Right lobe of liver (tissue), 4 donors: ENCODE data around the gene MRGPRD.

Experiments
- POLR2A ChIP-seq: fragments of 450-650 bp; IDR thresholded peaks from one replicate; pipeline ENCODE4 v1.6.1; 2017; ENCODE audit warnings: antibody characterized with exemption, mild to moderate bottlenecking
- TF ChIP-seq, protein P1 (sequence below), 4 donors: fragments of 200-600 bp in 3 of 4; fragments of 450-650 bp in 1 of 4; IDR thresholded peaks; one replicate each; pipeline versions ENCODE4 v1.5.1 to v1.8.0; 2016 to 2022; ENCODE audit warnings: antibody characterized with exemption in 4 of 4, mild to moderate bottlenecking in 2 of 4
- donor health status: DM: no; HTN: no; CAD: no.
- donor health status: DM: no; HTN: no; CAD: no.
- donor health status: DM: no; HTN: yes; CAD: no.

DNA sequence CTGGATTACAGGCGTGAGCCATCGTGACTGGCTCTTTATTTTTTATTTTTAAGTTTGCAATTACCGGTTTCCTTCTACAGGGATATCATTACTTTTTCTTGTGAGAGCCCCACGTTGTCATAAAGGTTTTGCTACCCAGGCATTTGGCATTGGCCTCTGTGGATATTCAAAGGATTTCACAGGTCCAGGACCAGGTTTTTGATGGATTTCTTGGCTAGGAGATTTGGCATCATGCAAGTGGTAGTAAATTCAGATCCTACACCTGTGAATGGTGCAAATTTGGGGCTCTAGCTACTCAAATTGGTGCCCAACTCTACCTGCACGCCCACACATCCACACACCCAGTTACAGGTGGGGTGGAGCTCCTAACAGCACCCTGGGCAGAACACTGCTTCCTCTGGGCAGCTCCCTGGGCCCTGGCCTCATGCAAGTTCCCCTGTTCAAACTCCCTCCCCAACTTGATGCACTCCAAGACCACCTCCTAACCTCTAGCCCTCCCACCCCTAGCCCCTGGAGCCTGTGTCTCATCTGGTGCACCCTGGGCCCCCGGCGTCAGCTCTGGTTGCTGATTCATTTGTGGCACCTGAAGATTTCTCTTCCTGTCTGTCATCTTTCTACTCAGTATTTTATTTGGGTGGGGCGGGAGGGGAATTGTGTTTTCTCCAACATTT, 9.3 kb upstream of the MRGPRD start:
- TF ChIP-seq, protein P1, sequence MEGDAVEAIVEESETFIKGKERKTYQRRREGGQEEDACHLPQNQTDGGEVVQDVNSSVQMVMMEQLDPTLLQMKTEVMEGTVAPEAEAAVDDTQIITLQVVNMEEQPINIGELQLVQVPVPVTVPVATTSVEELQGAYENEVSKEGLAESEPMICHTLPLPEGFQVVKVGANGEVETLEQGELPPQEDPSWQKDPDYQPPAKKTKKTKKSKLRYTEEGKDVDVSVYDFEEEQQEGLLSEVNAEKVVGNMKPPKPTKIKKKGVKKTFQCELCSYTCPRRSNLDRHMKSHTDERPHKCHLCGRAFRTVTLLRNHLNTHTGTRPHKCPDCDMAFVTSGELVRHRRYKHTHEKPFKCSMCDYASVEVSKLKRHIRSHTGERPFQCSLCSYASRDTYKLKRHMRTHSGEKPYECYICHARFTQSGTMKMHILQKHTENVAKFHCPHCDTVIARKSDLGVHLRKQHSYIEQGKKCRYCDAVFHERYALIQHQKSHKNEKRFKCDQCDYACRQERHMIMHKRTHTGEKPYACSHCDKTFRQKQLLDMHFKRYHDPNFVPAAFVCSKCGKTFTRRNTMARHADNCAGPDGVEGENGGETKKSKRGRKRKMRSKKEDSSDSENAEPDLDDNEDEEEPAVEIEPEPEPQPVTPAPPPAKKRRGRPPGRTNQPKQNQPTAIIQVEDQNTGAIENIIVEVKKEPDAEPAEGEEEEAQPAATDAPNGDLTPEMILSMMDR (IDR thresholded peaks at IDR 0.05), result no peak
- TF ChIP-seq POLR2A, result no peak
